ENCODE results near the gene ARSA. TPM values are rescaled to one million over a fixed set of nuclear protein-coding genes. Genes with fewer than 3 reads are reported as not detected.

The ARSA gene
- polyA plus RNA-seq, 2 of the 4 experiments (the other 2 are of a cell fraction): 7.7 to 19.5 TPM

DNA sequence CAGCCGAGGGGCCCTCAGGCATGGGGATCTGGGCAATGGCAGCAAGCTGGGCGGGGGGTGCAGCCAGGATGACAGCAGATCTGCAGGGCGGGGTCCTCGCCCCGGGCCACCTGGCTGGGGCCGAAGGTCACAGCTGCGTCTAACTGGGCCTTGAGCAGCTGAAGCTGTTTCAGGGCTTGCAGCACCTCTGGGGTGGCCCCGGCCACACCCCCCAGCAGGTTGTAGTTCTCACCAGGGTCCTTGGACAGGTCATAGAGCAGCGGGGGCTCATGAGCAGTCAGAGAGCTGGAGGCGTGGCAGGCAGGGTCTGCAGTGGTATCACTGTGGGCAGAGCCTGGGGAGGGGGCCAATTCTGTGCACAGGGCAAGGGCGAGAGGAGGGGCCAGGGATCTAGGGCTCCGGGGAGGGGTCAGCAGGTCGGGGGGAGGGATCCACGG, 2.8 kb downstream of the ARSA start:
- H3K4me2 ChIP-seq: no peak overlapping the region
- no peak for TF ChIP-seq RARB (CRISPR knock-in tag; IDR thresholded peaks at IDR 0.05)
- TF ChIP-seq CHD2 (IDR thresholded peaks at IDR 0.05; ENCODE audit: low read length, partially characterized antibody): no peak
- TF ChIP-seq FOSB (CRISPR knock-in tag; IDR thresholded peaks at IDR 0.05): no peak
- no peak for TF ChIP-seq TFCP2L1 (CRISPR knock-in tag; IDR thresholded peaks at IDR 0.05)
- FAIRE-seq: no peak
- POLR2A ChIA-PET: no interaction called here
- no peak overlapping the region for H3K27ac ChIP-seq
- WGBS (ENCODE audit: missing lambda C conversion rate): 80% methylated on average over 1 of the region's 14 CpGs
- no peak for ATAC-seq
- no peak overlapping the region for H3K4me3 ChIP-seq
- H3K9me3 ChIP-seq: no peaks in the 10 kb centered on the region
- no peak for DNase-seq (ENCODE audit: low read depth in 1 of 2, low spot score in 1 of 2)
- peaks cover 19% of the 10 kb centered on the region for H3K4me1 ChIP-seq
- CTCF ChIA-PET: interaction anchor here (1.8 kb wide), 1 partner anchor 69 kb away, joined by 4 read pairs; no protein-coding TSS in a partner anchor

DNA sequence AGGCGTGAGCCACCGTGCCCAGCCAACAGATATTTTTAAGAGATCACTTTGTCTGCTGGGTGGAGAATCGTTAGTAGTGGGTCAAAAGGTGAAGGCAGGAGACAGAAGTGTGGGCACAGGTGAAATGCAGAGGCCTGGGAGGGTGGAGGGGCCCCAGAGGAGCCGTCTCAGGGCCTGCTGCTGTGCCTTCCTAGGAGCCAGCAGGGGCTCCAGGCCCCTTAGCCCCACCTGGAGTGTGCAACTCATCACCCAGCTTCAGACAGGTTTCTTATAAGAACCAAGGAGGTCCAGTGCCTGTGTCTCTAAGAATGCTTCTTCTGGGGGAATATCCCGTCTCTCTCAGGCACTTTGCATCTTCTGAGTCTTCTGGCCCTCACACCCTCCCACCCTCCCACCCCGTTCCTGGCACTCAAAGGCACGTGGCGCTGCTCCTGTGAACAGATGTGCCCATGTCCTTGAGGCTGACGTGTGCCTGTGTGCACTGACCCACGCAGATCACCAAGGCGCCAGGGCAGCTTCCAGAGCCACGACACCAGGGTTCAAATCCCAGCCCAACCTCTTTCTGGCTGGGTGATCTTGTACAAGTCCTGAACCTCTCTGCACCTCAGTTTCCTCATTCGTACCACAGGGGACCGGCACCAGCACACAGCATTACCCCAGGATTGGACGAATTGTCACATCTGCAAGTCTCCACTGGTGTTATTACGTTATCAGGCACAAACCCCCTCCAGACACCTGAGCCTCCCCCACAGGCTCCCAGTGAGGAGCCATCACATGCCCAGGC, 3.4 kb downstream of the ARSA start:
- CTCF ChIA-PET: interaction anchor here (1.8 kb wide), 1 partner anchor 70 kb away, joined by 4 read pairs; no protein-coding TSS in a partner anchor
- Histone ChIP-seq H3K4me2 (no peak overlapping the region), H3K9me3 (no peaks in the 10 kb centered on the region), H3K27ac (no peak overlapping the region), H3K4me3 (no peak overlapping the region), H3K4me1 (peaks cover 19% of the 10 kb centered on the region)
- DNase-seq (ENCODE audit: low read depth in 1 of 2, low spot score in 1 of 2): no peak
- no peak for TF ChIP-seq ZFP36 (IDR thresholded peaks at IDR 0.05; ENCODE audit: borderline replicate concordance, partially characterized antibody)
- TF ChIP-seq SREBF2 (IDR thresholded peaks at IDR 0.05): no peak
- TF ChIP-seq FOSB (CRISPR knock-in tag; IDR thresholded peaks at IDR 0.05): no peak
- no peak for TF ChIP-seq KDM5A (IDR thresholded peaks at IDR 0.05)
- no peak for TF ChIP-seq TFCP2L1 (CRISPR knock-in tag; IDR thresholded peaks at IDR 0.05)
- TF ChIP-seq, protein P1, sequence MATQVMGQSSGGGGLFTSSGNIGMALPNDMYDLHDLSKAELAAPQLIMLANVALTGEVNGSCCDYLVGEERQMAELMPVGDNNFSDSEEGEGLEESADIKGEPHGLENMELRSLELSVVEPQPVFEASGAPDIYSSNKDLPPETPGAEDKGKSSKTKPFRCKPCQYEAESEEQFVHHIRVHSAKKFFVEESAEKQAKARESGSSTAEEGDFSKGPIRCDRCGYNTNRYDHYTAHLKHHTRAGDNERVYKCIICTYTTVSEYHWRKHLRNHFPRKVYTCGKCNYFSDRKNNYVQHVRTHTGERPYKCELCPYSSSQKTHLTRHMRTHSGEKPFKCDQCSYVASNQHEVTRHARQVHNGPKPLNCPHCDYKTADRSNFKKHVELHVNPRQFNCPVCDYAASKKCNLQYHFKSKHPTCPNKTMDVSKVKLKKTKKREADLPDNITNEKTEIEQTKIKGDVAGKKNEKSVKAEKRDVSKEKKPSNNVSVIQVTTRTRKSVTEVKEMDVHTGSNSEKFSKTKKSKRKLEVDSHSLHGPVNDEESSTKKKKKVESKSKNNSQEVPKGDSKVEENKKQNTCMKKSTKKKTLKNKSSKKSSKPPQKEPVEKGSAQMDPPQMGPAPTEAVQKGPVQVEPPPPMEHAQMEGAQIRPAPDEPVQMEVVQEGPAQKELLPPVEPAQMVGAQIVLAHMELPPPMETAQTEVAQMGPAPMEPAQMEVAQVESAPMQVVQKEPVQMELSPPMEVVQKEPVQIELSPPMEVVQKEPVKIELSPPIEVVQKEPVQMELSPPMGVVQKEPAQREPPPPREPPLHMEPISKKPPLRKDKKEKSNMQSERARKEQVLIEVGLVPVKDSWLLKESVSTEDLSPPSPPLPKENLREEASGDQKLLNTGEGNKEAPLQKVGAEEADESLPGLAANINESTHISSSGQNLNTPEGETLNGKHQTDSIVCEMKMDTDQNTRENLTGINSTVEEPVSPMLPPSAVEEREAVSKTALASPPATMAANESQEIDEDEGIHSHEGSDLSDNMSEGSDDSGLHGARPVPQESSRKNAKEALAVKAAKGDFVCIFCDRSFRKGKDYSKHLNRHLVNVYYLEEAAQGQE (IDR thresholded peaks at IDR 0.05): no peak
- no peak for TF ChIP-seq HOXB13 (CRISPR knock-in tag; IDR thresholded peaks at IDR 0.05; ENCODE audit: low read depth)
- no peak for TF ChIP-seq NFE2L2 (conservative IDR thresholded peaks at IDR 0.05; ENCODE audit: low read length)
- TF ChIP-seq BHLHE40 (IDR thresholded peaks at IDR 0.05; ENCODE audit: low read depth, low read length): no peak
- no peak for TF ChIP-seq HOXA7 (CRISPR knock-in tag; IDR thresholded peaks at IDR 0.05)
- TF ChIP-seq EHF (CRISPR knock-in tag; IDR thresholded peaks at IDR 0.05): no peak
- TF ChIP-seq, protein P2, sequence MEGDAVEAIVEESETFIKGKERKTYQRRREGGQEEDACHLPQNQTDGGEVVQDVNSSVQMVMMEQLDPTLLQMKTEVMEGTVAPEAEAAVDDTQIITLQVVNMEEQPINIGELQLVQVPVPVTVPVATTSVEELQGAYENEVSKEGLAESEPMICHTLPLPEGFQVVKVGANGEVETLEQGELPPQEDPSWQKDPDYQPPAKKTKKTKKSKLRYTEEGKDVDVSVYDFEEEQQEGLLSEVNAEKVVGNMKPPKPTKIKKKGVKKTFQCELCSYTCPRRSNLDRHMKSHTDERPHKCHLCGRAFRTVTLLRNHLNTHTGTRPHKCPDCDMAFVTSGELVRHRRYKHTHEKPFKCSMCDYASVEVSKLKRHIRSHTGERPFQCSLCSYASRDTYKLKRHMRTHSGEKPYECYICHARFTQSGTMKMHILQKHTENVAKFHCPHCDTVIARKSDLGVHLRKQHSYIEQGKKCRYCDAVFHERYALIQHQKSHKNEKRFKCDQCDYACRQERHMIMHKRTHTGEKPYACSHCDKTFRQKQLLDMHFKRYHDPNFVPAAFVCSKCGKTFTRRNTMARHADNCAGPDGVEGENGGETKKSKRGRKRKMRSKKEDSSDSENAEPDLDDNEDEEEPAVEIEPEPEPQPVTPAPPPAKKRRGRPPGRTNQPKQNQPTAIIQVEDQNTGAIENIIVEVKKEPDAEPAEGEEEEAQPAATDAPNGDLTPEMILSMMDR (IDR thresholded peaks at IDR 0.05): no peak
- no peak for TF ChIP-seq NPAS2 (CRISPR knock-in tag; IDR thresholded peaks at IDR 0.05; ENCODE audit: borderline replicate concordance)
- no peak for TF ChIP-seq ZC3H11A (IDR thresholded peaks at IDR 0.05)
- no peak for TF ChIP-seq FOXS1 (CRISPR knock-in tag; IDR thresholded peaks at IDR 0.05)
- TF ChIP-seq PHF8 (IDR thresholded peaks at IDR 0.05; ENCODE audit: borderline replicate concordance, low read depth): no peak
- no peak for TF ChIP-seq POLR2AphosphoS2 (conservative IDR thresholded peaks at IDR 0.05; ENCODE audit: low read length)
- no peak for TF ChIP-seq RAD21 (conservative IDR thresholded peaks at IDR 0.05 in 1 of 2, IDR thresholded peaks at IDR 0.05 in 1 of 2)
- no peak for TF ChIP-seq SMC3 (IDR thresholded peaks at IDR 0.05)
- 89% methylated on average over 8 of the region's 16 CpGs for WGBS (ENCODE audit: missing lambda C conversion rate)
- no peak for FAIRE-seq
- no peak for ATAC-seq
- POLR2A ChIA-PET: no interaction called here
